Mesenchymal stem cell (in vitro differentiated cells and primary cell): Measurements from ENCODE around the gene EPHA1.
A peak's percentile ranks its signal among the peaks of the same experiment; 100 is the strongest.

ENCODE experiments used
- DNase-seq: peaks from one replicate; pipeline ENCODE4 v3.0.0-alpha.2; 2013
- H2AFZ ChIP-seq: one replicate; pipeline ENCODE4 v1.6.1; 2013; ENCODE audit warnings: low read depth, mild to moderate bottlenecking, control low read depth, inconsistent platforms, low read length, moderate library complexity
- H2AK5ac ChIP-seq: 2 replicates; pipeline ENCODE4 v1.6.1; 2013; ENCODE audit warnings: low read length, moderate library complexity, mild to moderate bottlenecking, inconsistent platforms; ENCODE audit not compliant: severe bottlenecking
- H2BK120ac ChIP-seq: one replicate; pipeline ENCODE4 v1.6.1; 2013; ENCODE audit warnings: low read depth, mild to moderate bottlenecking, inconsistent platforms, low read length, moderate library complexity
- H2BK12ac ChIP-seq, 2 experiments: one replicate each; pipeline ENCODE4 v1.6.1; 2013; ENCODE audit warnings: inconsistent platforms in 2 of 2, low read length in 2 of 2, mild to moderate bottlenecking in 2 of 2, moderate library complexity in 2 of 2, control low read depth in 1 of 2
- H2BK15ac ChIP-seq: one replicate; pipeline ENCODE4 v1.6.1; 2013; ENCODE audit warnings: mild to moderate bottlenecking, low read depth, inconsistent platforms; ENCODE audit not compliant: poor library complexity, severe bottlenecking
- H2BK5ac ChIP-seq: 2 replicates; pipeline ENCODE4 v1.6.1; 2013; ENCODE audit warnings: low read depth, mild to moderate bottlenecking, low read length, control low read depth, inconsistent platforms; ENCODE audit not compliant: poor library complexity, severe bottlenecking
- H3K14ac ChIP-seq, 2 experiments: one replicate each; pipeline ENCODE4 v1.6.1; 2013; ENCODE audit warnings: inconsistent platforms in 2 of 2, low read length in 2 of 2, control low read depth in 1 of 2, mild to moderate bottlenecking in 1 of 2, moderate library complexity in 1 of 2
- H3K18ac ChIP-seq, 2 experiments: one replicate each; pipeline ENCODE4 v1.6.1; 2013; ENCODE audit warnings: inconsistent platforms in 2 of 2, low read length in 2 of 2, control low read depth in 1 of 2, low read depth in 1 of 2, mild to moderate bottlenecking in 1 of 2
- H3K23ac ChIP-seq, 2 experiments: one replicate each; pipeline ENCODE4 v1.6.1; 2013; ENCODE audit warnings: inconsistent platforms in 2 of 2, low read length in 2 of 2, mild to moderate bottlenecking in 2 of 2, moderate library complexity in 2 of 2, control low read depth in 1 of 2
- H3K27ac ChIP-seq: 2 replicates; pipeline ENCODE4 v1.5.1; 2013; ENCODE audit warnings: mild to moderate bottlenecking, moderate library complexity, low read length, control low read depth, inconsistent platforms; ENCODE audit not compliant: poor library complexity, severe bottlenecking
- H3K27me3 ChIP-seq, 2 experiments: 2 replicates each; pipeline versions ENCODE4 v1.6.1 to v1.7.0; 2013; ENCODE audit warnings: low read length in 2 of 2, mild to moderate bottlenecking in 2 of 2, moderate library complexity in 2 of 2, control low read depth in 1 of 2, inconsistent platforms in 1 of 2; ENCODE audit not compliant: control insufficient read depth in 1 of 2, insufficient read depth in 1 of 2
- H3K36me3 ChIP-seq, 2 experiments: 2 replicates each; pipeline versions ENCODE4 v1.6.1 to v1.7.0; 2013; ENCODE audit warnings: low read length in 2 of 2, control low read depth in 1 of 2, inconsistent platforms in 1 of 2, low read depth in 1 of 2, mild to moderate bottlenecking in 1 of 2; ENCODE audit not compliant: insufficient read depth in 2 of 2, control insufficient read depth in 1 of 2
- H3K4ac ChIP-seq, 2 experiments: one replicate each; pipeline ENCODE4 v1.6.1; 2013; ENCODE audit warnings: inconsistent platforms in 2 of 2, low read length in 2 of 2, mild to moderate bottlenecking in 2 of 2, moderate library complexity in 2 of 2, control low read depth in 1 of 2, low read depth in 1 of 2
- H3K4me1 ChIP-seq: 2 replicates; pipeline ENCODE4 v1.6.1; 2013; ENCODE audit warnings: low read depth, low read length, control low read depth; ENCODE audit not compliant: control insufficient read depth, insufficient read depth
- H3K4me2 ChIP-seq: 2 replicates; pipeline ENCODE4 v1.6.1; 2013; ENCODE audit warnings: low read length, mild to moderate bottlenecking, inconsistent platforms; ENCODE audit not compliant: poor library complexity, severe bottlenecking
- H3K4me3 ChIP-seq, 2 experiments: 2 replicates each; pipeline versions ENCODE4 v1.5.1 to v1.7.0; 2013; ENCODE audit warnings: low read length in 2 of 2, mild to moderate bottlenecking in 2 of 2, control low read depth in 1 of 2, low read depth in 1 of 2; ENCODE audit not compliant: insufficient read depth in 1 of 2
- H3K79me1 ChIP-seq: replicated peaks from 2 replicates; pipeline ENCODE4 v1.6.1; 2013; ENCODE audit warnings: mild to moderate bottlenecking, control low read depth, low read length, inconsistent platforms; ENCODE audit not compliant: poor library complexity, severe bottlenecking
- H3K9ac ChIP-seq: 2 replicates; pipeline ENCODE4 v1.7.0; 2013; ENCODE audit warnings: mild to moderate bottlenecking, low read length, moderate library complexity
- H3K9me3 ChIP-seq: 2 replicates; pipeline ENCODE4 v1.7.0; 2013; ENCODE audit warnings: mild to moderate bottlenecking, low read length; ENCODE audit not compliant: control insufficient read depth
- H4K8ac ChIP-seq: one replicate; pipeline ENCODE4 v1.6.1; 2013; ENCODE audit warnings: inconsistent platforms, mild to moderate bottlenecking, low read length, moderate library complexity
- H4K91ac ChIP-seq: one replicate; pipeline ENCODE4 v1.6.1; 2013; ENCODE audit warnings: mild to moderate bottlenecking, low read length, inconsistent platforms
- WGBS: methylation state at CpG from one replicate; pipeline ENCODE4 v1.1.7; 2013; ENCODE audit warnings: mixed read lengths; 5-methylcytosine and 5-hydroxymethylcytosine counted together

EPHA1 gene

GRCh38 chr7:143437578-143437977, 28.9 kb upstream of the EPHA1 start:
- no peak overlapping the region for H2BK5ac ChIP-seq
- no peaks in the 10 kb centered on the region for H3K36me3 ChIP-seq
- DNase-seq = no peak
- no peak overlapping the region for H4K91ac ChIP-seq
- H3K4me2 ChIP-seq = no peak overlapping the region
- H3K27ac ChIP-seq = no peak overlapping the region
- no peak overlapping the region for H3K18ac ChIP-seq
- no peaks in the 10 kb centered on the region for H3K79me1 ChIP-seq
- H3K9ac ChIP-seq = no peak overlapping the region
- H3K27me3 ChIP-seq = no peaks in the 10 kb centered on the region
- no peak overlapping the region for H2AK5ac ChIP-seq
- H2BK15ac ChIP-seq = no peak overlapping the region
- no peak overlapping the region for H3K4me3 ChIP-seq
- H4K8ac ChIP-seq = no peak overlapping the region
- no peak overlapping the region for H2BK120ac ChIP-seq
- no peak overlapping the region for H2AFZ ChIP-seq
- 68% methylated on average over 4 of the region's 4 CpGs for WGBS
- H2BK12ac ChIP-seq = no peak overlapping the region
- no peak overlapping the region for H3K23ac ChIP-seq
- H3K9me3 ChIP-seq = no peaks in the 10 kb centered on the region
- H3K4me1 ChIP-seq = no peaks in the 10 kb centered on the region
- no peak overlapping the region for H3K14ac ChIP-seq
- H3K4ac ChIP-seq = no peak overlapping the region

GRCh38 chr7:143436325-143436946, 27.8 kb upstream of the EPHA1 start:
- Histone ChIP-seq H3K9me3 (no peaks in the 10 kb centered on the region), H2BK12ac (no peak overlapping the region), H2AK5ac (no peak overlapping the region), H3K9ac (no peak overlapping the region), H3K36me3 (no peaks in the 10 kb centered on the region), H3K4me1 (no peaks in the 10 kb centered on the region), H3K23ac (no peak overlapping the region), H3K4me3 (no peak overlapping the region), H3K14ac (no peak overlapping the region), H4K8ac (no peak overlapping the region), H2AFZ (no peak overlapping the region), H3K4me2 (no peak overlapping the region), H4K91ac (no peak overlapping the region), H3K4ac (no peak overlapping the region), H2BK15ac (no peak overlapping the region), H3K79me1 (no peaks in the 10 kb centered on the region), H2BK120ac (no peak overlapping the region), H3K27ac (no peak overlapping the region), H3K18ac (no peak overlapping the region), H3K27me3 (no peaks in the 10 kb centered on the region), H2BK5ac (no peak overlapping the region)
- WGBS = 77% methylated on average over 3 of the region's 3 CpGs
- no peak for DNase-seq

- H3K4me3 ChIP-seq = no peak overlapping the region
- no peak overlapping the region for H2BK15ac ChIP-seq
- H2BK12ac ChIP-seq = no peak overlapping the region
- no peak overlapping the region for H3K18ac ChIP-seq
- no peak for DNase-seq
- H2BK120ac ChIP-seq = no peak overlapping the region
- no peaks in the 10 kb centered on the region for H3K79me1 ChIP-seq
- no peaks in the 10 kb centered on the region for H3K9me3 ChIP-seq
- H2BK5ac ChIP-seq = no peak overlapping the region
- H3K14ac ChIP-seq = no peak overlapping the region
- no peak overlapping the region for H3K23ac ChIP-seq
- 69% methylated on average over 1 of the region's 2 CpGs for WGBS
- no peak overlapping the region for H4K8ac ChIP-seq
- no peaks in the 10 kb centered on the region for H3K27me3 ChIP-seq
- H4K91ac ChIP-seq = no peak overlapping the region
- peak overlapping the region; percentile 17 for H3K9ac ChIP-seq
- H3K4me1 ChIP-seq = no peaks in the 10 kb centered on the region
- no peak overlapping the region for H3K4me2 ChIP-seq
- H2AFZ ChIP-seq = no peak overlapping the region
- no peak overlapping the region for H2AK5ac ChIP-seq
- no peaks in the 10 kb centered on the region for H3K36me3 ChIP-seq
- no peak overlapping the region for H3K4ac ChIP-seq
- no peak overlapping the region for H3K27ac ChIP-seq
These were observed 26.6 kb upstream of the EPHA1 start for GRCh38 chr7:143435266-143435665.

- Histone ChIP-seq H3K23ac (no peak overlapping the region), H3K4me1 (no peaks in the 10 kb centered on the region), H3K14ac (no peak overlapping the region), H3K79me1 (no peaks in the 10 kb centered on the region), H3K18ac (no peak overlapping the region), H2BK12ac (no peak overlapping the region), H3K4ac (no peak overlapping the region), H3K36me3 (no peaks in the 10 kb centered on the region), H4K8ac (no peak overlapping the region), H3K9ac (peak overlapping the region; percentile 17), H2BK120ac (no peak overlapping the region), H2AFZ (no peak overlapping the region), H3K9me3 (no peaks in the 10 kb centered on the region), H3K4me2 (no peak overlapping the region), H3K27me3 (no peaks in the 10 kb centered on the region), H2AK5ac (no peak overlapping the region), H3K4me3 (no peak overlapping the region), H2BK15ac (no peak overlapping the region), H3K27ac (no peak overlapping the region), H4K91ac (no peak overlapping the region), H2BK5ac (no peak overlapping the region)
- no peak for DNase-seq
- 90% methylated on average over 9 of the region's 9 CpGs for WGBS
These were observed 26.0 kb upstream of the EPHA1 start for GRCh38 chr7:143434660-143435059.
